Endometrial microvascular endothelial cells (primary cell): ENCODE data around the gene CHRNB4. TPM values are rescaled to one million over a fixed set of nuclear protein-coding genes. Genes with fewer than 3 reads are reported as not detected.

Source experiments
- in situ Hi-C: cut with HindIII; loops from 2 replicates; pipeline ENCODE4 v1.10.0; 2017; ENCODE audit warnings: low sequenced_read_pairs, low pct_unique_long_range_greater_than_20kb; ENCODE audit errors: inconsistent ontology term
- total RNA-seq: library from RNA; depleted of rRNA; stranded (reverse); fragments of >200 nt; gene quantifications from one replicate; pipeline ENCODE4 v1.2.3, GENCODE V29; 2015; ENCODE audit errors: inconsistent ontology term

CHRNB4 gene
- total RNA-seq, 1 donor from 2014 or later: not detected

GRCh38 chr15:78672285-78673014 lies 31.4 kb upstream of the CHRNB4 start:
- in situ Hi-C loops: no loop called here

DNA sequence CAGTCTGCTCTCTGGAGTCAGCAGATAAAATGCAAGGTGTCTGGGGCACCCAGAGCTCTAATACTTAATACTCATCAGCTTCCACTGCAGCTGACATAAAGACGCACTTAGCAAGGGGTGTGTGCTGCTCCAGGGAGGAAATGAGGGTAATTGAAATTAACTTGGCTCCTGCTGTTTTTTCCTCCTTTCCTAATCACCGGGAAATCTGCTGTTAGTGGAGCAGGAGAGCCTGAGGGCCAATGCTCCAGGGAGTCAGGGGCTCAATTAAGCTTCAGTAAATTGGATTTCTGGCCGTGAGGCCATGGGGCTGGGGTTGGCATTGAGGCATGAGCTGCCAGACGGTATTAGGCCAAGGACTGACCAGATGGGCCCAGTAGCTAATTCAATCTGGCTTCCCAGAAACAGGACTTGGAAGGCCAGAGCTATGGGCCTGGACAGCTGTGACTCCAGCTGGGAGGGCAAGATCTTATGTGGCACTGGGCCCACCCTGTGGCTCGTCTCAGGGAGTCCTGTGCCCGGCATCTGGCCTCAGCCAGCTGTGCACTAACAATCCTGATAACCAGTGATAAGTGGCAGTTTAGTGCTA lies 30.7 kb upstream of the CHRNB4 start:
- in situ Hi-C loops: no loop called here

DNA sequence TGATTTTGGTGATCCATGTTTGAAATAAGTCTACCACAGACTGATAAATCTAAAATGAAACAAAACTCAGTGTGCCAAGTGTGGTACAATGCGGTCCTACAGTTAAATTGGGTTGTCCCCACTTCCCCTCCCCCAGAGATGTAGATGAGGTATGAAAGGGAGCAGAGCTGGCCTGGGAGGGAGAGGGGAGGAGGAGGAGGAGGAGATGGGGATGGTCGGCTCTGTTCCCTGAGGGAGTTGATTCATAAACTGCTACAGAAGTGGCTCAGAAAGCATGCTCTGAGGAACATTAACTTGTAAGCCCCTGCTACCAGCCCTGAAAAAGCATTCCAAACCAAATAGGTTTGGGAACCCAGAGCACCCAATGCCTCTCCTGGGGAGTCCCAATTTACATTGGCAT lies 28.0 kb upstream of the CHRNB4 start:
- in situ Hi-C loops: no loop called here

DNA sequence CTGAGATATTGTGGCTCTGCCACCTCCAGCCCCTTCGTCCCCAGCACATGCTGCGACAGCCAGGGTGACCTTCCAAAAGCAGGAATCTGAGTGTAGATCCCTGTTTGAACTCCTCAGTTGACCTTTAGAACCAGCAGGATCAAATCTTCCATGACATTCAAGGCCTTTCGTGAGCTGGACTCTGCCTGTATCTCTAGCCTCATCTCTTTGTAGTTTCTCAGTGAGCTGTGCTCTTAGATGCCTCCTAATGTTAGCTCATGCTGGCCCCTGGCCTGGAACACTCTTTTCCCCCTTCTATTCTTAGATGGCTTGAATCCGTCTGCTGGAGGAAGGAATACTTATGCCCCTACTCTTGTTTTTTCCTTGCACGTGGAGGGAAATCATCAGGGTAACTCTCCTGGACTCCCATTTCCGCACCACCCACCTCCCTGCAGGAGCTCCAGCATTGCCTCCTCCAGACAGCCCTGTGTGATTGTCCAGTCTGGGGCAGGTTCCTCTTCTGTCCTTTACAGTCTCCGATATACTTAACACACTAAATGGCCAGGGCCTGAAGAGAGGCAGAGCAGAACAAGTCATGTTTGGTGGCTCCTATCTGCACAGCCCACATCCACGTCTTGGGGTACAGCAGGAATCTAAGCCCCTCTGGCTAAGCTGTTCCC lies 26.7 kb upstream of the CHRNB4 start:
- in situ Hi-C loops: no loop called here

GRCh38 chr15:78666010-78666409 lies 25.0 kb upstream of the CHRNB4 start:
- in situ Hi-C loops: no loop called here

DNA sequence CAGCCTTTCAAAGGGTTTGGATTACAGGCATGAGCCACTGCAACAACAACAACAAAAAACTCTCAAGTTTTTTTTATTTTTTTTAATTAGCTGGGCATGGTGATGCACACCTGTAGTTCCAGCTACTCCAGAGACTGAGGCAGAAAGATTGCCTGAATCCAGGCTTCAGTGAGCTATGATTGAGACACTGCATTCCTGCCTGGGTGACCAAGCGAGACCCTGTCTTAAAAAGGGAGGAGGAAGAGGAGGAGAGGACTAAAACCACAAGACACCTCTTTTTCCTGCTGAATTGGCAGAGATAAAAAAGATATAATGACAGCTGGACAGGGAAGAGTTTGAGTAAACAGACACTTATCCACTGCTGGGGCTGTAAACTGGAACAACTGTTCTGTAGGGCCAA lies 22.7 kb upstream of the CHRNB4 start:
- in situ Hi-C loops: no loop called here

- in situ Hi-C loops: no loop called here
Measured at GRCh38 chr15:78662028-78662427, 21.0 kb upstream of the CHRNB4 start.

- in situ Hi-C loops: no loop called here
Measured at GRCh38 chr15:78661001-78661400, 20.0 kb upstream of the CHRNB4 start.

DNA sequence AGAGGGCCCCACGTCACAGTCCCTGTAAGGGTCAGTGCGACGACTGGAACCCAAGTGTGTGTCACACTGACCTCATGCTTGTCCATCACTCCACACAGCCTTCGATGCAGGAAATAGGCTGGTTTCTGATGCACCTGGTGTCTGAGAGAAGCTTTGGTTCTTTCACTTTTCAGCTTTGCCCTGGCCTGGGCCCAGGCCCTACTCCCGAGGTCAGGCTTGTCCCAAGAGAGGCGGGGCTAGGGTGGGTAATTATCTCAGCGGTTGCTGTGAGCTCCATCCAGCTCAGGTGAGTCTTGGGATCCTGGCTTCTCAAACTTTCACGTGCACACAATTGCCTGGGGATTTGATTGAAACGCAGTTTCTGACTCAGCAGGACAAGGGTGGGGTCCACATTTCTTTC lies 19.6 kb upstream of the CHRNB4 start:
- in situ Hi-C loops: no loop called here

DNA sequence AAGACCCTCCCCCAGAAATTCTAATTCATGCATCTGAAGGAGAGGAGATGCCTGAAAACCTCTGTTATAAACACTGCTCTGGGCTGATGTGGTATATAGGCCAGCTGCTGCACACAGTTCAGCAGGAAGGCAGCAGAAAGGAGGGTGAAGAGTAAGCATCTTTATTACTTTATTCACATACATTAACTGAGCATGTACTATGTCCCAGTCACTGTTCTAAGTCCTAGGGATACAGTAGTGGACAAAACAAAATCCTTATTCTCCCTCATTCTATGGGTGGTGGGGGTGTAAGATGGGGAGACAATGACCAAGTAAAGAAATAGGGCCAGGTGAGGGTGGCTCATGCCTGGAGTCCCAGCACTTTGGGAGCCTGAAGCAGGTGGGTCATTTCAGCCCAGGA lies 17.8 kb upstream of the CHRNB4 start:
- in situ Hi-C loops: no loop called here

DNA sequence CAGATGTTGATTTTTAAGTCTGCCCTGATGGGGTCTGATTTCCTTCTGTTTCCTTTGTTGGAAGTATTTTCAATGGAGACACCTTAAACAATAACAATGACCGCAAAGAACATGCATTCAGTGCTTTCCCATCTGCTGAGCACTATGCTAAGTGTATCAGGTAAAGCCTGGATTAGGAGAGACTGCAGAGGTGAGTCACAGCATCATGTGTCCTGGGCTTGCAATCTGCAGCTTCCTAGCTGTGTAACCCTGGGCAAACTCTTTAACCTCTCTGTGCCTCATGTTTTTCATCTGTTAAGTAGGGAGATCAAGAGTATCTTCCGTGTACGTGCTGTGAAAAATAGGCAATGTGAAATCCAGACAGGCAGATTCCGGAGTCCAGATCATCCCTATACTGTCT lies 13.3 kb upstream of the CHRNB4 start:
- in situ Hi-C loops: no loop called here

- in situ Hi-C loops: no loop called here
Measured at GRCh38 chr15:78651930-78652615, 11.1 kb upstream of the CHRNB4 start.

DNA sequence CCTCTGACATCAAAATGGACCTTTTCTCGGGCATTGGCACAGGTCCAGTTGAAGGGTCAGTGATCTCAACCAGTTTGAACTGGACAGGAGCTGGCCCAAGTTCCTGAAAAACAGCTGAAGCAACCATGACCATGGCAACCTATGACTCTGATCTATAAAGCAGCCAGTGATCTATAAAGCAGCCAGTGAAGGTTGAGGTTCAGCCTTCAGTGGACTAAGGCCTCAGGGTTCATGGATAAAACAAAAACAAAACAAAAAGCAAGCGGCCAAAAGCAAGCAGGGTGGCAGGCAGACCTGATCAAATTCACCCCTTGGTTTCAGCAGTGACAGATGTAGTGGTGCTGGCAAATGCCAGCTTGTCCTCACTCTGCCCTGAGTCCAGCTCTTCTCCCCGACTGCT lies 10.0 kb upstream of the CHRNB4 start:
- in situ Hi-C loops: no loop called here

DNA sequence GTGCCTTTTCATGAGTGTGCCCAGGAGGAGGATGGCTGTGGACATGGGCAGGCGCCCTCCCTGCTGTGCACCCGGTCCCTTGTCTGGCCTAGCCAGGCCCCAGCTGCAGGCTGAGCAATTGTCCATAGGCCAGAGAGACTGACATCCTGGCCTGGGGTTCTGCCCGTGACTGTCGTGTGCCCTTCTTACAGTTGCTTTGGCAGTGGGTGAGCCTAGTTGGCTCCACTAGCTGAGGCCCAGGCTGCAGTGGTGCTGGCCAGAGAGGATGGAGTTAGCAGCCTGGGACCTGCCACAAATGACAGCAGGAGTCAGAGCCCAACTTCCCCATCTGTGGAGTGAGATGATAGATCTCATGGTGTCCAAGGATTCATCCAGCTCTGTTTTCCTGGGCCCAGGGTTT lies 9.0 kb upstream of the CHRNB4 start:
- in situ Hi-C loops: no loop called here

DNA sequence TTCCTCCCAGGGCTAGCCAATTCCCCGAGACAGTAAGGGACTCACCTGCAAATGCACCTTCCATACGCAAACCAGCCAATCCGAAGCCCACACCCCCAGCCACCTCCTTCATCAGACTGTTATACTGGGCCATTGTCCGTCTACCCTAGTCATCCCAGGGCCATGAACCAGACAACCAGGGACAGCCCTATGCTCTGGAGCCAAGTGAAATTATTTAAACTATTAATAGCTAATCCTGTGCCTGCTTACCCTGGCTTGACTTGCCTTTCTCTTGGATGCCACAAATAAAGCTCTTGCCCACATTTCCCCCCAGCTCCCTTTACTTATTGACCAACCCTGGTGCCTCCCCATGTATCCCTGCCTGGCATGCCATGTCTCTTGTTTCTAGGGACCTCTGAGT lies 4.0 kb upstream of the CHRNB4 start:
- in situ Hi-C loops: no loop called here

DNA sequence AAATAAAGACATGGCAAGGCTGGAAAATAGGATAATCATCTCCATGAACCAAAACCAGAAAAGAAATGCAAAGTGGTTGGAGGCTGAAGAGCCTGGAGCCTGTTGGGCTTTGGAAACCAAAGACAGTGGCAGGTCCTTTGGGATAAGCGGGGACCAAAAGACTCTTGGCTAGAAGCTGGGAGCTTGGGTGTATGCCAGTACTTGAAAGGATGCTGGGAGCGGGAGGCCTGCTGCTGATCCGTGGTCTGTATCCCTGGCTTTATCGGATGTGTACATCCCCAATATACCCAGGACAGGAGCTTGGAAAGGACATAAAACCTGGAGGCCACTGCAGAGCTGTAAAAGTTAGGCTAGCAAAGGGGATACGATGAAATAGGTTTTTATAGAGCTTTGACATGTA lies 1.3 kb upstream of the CHRNB4 start:
- in situ Hi-C loops: no loop called here

- in situ Hi-C loops: no loop called here
Measured at GRCh38 chr15:78641749-78642275, 802 bp upstream of the CHRNB4 start.

DNA sequence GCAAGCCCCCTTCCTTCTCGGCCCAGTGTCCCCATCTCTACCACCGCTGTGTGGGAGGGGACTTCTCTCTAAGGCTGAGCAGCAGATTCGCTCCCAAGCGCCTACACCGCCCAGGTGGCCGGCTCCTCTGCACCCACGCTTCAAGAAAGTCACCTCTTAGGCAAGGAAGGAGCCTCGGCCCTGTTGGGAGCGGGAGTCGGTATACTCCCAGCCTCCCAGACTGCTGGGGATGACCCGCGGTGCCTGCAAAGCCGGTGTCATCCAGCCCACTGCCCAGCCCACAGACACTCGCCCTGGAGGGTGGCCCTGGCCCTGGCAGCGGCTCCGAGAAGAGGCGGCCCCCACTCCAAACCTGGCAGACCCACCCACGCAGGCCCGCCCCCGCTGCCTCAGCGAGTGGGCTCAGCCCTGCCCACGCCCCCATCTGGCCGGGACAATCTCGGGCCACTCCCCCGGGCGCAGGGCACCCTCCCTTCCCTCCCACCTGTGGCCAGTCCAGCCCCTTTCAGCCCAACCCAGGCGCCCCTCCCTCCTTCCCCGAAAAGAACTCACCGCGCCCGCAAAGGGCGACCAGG lies 396 bp downstream of the CHRNB4 start:
- in situ Hi-C loops: no loop called here

- in situ Hi-C loops: no loop called here
Measured at GRCh38 chr15:78638658-78639314, 2.2 kb downstream of the CHRNB4 start.
